CD4-positive, alpha-beta T cell (primary cell): ENCODE results near the gene GPR4. TPM values are rescaled to one million over a fixed set of nuclear protein-coding genes. Genes with fewer than 3 reads are reported as not detected.

Source experiments
- ATAC-seq: fragments of 200-7000 bp; cut with Tn5 transposase; one replicate; pipeline ENCODE4 v1.10.0; 2022; ENCODE audit warnings: mild to moderate bottlenecking; ENCODE audit not compliant: poor library complexity
- CTCF ChIA-PET: fragments of 350-600 bp; sonication (Branson Sonifier 250); formaldehyde crosslinking; loops from one replicate; lab custom pipeline; 2021; ENCODE audit warnings: antibody characterized with exemption, inconsistent platforms; lab: Charles Lee
- POLR2A ChIA-PET: fragments of 350-600 bp; sonication (Branson Sonifier 250); formaldehyde crosslinking; loops from one replicate; lab custom pipeline; 2021; ENCODE audit warnings: antibody characterized with exemption, inconsistent platforms; lab: Charles Lee
- DNase-seq, 14 experiments: peaks; one replicate each; pipeline ENCODE4 v3.0.0-alpha.2; 2013 to 2020; ENCODE audit warnings: mixed read lengths in 2 of 14
- H3K27ac ChIP-seq, 2 donors: one replicate each; pipeline versions ENCODE4 v1.5.1 to v1.7.0; 2013; ENCODE audit warnings: low read length in 2 of 2, low read depth in 1 of 2, mild to moderate bottlenecking in 1 of 2
- H3K27me3 ChIP-seq, 2 experiments: 1 replicate in 1 of 2; 2 replicates in 1 of 2; pipeline versions ENCODE4 v1.6.1 to v1.7.0; 2013; ENCODE audit warnings: low read length in 2 of 2, control low read depth in 1 of 2, mild to moderate bottlenecking in 1 of 2, moderate library complexity in 1 of 2; ENCODE audit not compliant: insufficient read depth in 2 of 2, control insufficient read depth in 1 of 2
- H3K36me3 ChIP-seq: one replicate; pipeline ENCODE4 v1.6.1; 2013; ENCODE audit warnings: low read length, control low read depth; ENCODE audit not compliant: insufficient read depth
- H3K4me1 ChIP-seq: one replicate; pipeline ENCODE4 v1.6.1; 2013; ENCODE audit warnings: low read length, control low read depth; ENCODE audit not compliant: insufficient read depth
- H3K4me3 ChIP-seq: one replicate; pipeline ENCODE4 v1.5.1; 2013; ENCODE audit warnings: mild to moderate bottlenecking, low read length, moderate library complexity
- H3K9me3 ChIP-seq, 2 experiments: 1 replicate in 1 of 2; 2 replicates in 1 of 2; pipeline versions ENCODE4 v1.6.1 to v1.7.0; 2013; ENCODE audit warnings: low read length in 2 of 2, mild to moderate bottlenecking in 2 of 2, control low read depth in 1 of 2, moderate library complexity in 1 of 2; ENCODE audit not compliant: control insufficient read depth in 1 of 2, insufficient read depth in 1 of 2
- H3K27ac Mint-ChIP-seq: one replicate; pipeline ENCODE4 v1.8.0; 2020; ENCODE audit warnings: mixed read lengths
- H3K27me3 Mint-ChIP-seq: one replicate; pipeline ENCODE4 v1.8.0; 2021; ENCODE audit warnings: mixed read lengths
- H3K36me3 Mint-ChIP-seq: one replicate; pipeline ENCODE4 v1.8.0; 2021; ENCODE audit warnings: low read depth, mixed read lengths
- H3K4me1 Mint-ChIP-seq: one replicate; pipeline ENCODE4 v1.8.0; 2021; ENCODE audit warnings: low read depth, mixed read lengths
- H3K4me3 Mint-ChIP-seq: one replicate; pipeline ENCODE4 v1.8.0; 2020; ENCODE audit warnings: mild to moderate bottlenecking, mixed read lengths
- H3K9me3 Mint-ChIP-seq: one replicate; pipeline ENCODE4 v1.8.0; 2020; ENCODE audit warnings: mixed read lengths
- intact Hi-C, 2 experiments: fragments of 100-400 bp; cut with DNase I in 1 of 2; cut with micrococcal nuclease in 1 of 2; formaldehyde crosslinking; loops; one replicate each; pipeline versions ENCODE4 v1.15.1 to v1.9.0; 2023 to 2025; cut with DNase I, micrococcal nuclease
- total RNA-seq, 174 experiments: library from RNA in 2 of 174; stranded (reverse) in 2 of 174; gene quantifications; one replicate each; pipeline ENCODE4 v1.2.3 and lab custom pipeline; 2021 to 2026
- TF ChIP-seq, protein P1 (sequence below): fragments of 200-600 bp; IDR thresholded peaks from one replicate; pipeline ENCODE4 v1.8.0; 2022; ENCODE audit warnings: antibody characterized with exemption, mild to moderate bottlenecking

GPR4 gene
- total RNA-seq, 2 experiments from 2014 or later: not detected

DNA sequence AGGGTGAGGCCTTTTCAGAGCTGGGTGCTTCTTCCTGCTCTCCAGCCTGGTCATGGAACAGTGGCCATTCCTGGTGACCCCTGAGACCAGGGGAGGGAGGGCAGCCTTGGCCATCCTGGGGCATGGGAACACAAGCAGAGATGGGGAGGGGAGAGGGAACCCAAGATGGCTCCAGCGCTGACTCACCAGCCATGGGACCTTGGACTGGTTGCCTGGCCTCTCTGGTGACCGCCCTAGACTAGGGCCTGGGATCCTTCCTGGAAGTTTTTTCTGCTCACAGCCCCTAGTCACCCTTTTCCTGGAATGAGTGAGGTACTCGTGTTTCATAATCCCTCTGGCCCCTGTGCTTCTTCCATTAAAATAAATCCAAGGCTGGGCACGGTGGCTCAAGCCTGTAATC is 14.1 kb downstream of the GPR4 start:
- CTCF ChIA-PET: interaction anchor here (1.3 kb wide), 1 partner anchor 54 kb away, joined by 3 read pairs; no protein-coding TSS in a partner anchor
- no peak for DNase-seq

DNA sequence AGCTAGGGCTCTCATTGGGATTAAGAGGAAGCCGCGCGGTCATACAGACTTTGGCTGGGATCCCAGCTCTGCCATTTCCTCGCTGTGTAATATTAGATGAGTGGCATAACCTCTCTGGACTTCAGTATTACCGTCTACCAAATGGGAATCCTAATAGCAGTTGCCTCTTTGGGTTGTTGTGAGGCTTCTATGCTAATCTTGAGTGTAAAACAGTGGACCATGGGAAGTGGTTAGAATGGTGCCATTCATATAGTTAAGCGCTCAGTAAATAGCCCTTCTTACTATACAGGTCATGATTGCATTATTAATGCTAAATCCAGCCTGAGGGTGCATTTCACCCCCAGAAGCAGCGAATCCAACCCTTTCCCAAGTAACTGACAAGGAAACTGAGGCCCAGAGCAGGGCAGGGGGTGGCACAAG is 16.8 kb downstream of the GPR4 start:
- Histone ChIP-seq H3K36me3 (peaks cover 5% of the 10 kb centered on the region), H3K4me3 (peak overlapping the region; percentile 95), H3K4me1 (peaks cover 21% of the 10 kb centered on the region), H3K27ac (peak overlapping the region; percentile 98 to 99), H3K27me3 (peaks cover 0 to 4% of the 10 kb centered on the region in 2 experiments), H3K9me3 (no peaks in the 10 kb centered on the region)
- intact Hi-C loops: loop anchor here (2.0 to 10.0 kb wide), 3 partner anchors 78 to 160 kb away; partner anchors contain the start of genes ERCC1 (in 1 of the 2), QPCTL (in 1 of the 2), SNRPD2 (in 1 of the 2) and VASP (in 1 of the 2)
- peaks cover 18% of the 10 kb centered on the region for H3K27me3 Mint-ChIP-seq
- POLR2A ChIA-PET: interaction anchor here (0.6 to 1.9 kb wide), 11 partner anchors 13 to 132 kb away, joined by 3 to 10 read pairs (median 4); partner anchors contain the start of gene EML2
- DNase-seq (no peak), ATAC-seq (no peak)
- TF ChIP-seq, protein P1, sequence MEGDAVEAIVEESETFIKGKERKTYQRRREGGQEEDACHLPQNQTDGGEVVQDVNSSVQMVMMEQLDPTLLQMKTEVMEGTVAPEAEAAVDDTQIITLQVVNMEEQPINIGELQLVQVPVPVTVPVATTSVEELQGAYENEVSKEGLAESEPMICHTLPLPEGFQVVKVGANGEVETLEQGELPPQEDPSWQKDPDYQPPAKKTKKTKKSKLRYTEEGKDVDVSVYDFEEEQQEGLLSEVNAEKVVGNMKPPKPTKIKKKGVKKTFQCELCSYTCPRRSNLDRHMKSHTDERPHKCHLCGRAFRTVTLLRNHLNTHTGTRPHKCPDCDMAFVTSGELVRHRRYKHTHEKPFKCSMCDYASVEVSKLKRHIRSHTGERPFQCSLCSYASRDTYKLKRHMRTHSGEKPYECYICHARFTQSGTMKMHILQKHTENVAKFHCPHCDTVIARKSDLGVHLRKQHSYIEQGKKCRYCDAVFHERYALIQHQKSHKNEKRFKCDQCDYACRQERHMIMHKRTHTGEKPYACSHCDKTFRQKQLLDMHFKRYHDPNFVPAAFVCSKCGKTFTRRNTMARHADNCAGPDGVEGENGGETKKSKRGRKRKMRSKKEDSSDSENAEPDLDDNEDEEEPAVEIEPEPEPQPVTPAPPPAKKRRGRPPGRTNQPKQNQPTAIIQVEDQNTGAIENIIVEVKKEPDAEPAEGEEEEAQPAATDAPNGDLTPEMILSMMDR: no peak
- H3K36me3 Mint-ChIP-seq: peaks cover 14% of the 10 kb centered on the region
- CTCF ChIA-PET: interaction anchor here (0.6 to 1.7 kb wide), 4 partner anchors 27 to 285 kb away, joined by 3 to 7 read pairs (median 4); partner anchors contain the start of gene QPCTL
- H3K4me1 Mint-ChIP-seq: peaks cover 26% of the 10 kb centered on the region
- H3K4me3 Mint-ChIP-seq: peak overlapping the region; percentile 88
- H3K27ac Mint-ChIP-seq: peak overlapping the region; percentile 98
- no peaks in the 10 kb centered on the region for H3K9me3 Mint-ChIP-seq

More for the DNA sequence above, 14.1 kb downstream of the GPR4 start:
- intact Hi-C loops: loop anchor here in 1 of 2 experiments (10.0 kb wide), 2 partner anchors 107 to 163 kb away; partner anchors contain the start of genes ERCC1, QPCTL and SNRPD2
- POLR2A ChIA-PET: no interaction called here
- Mint-ChIP-seq H3K4me1 (peaks cover 15% of the 10 kb centered on the region), H3K27ac (no peak overlapping the region), H3K9me3 (no peaks in the 10 kb centered on the region), H3K4me3 (no peak overlapping the region), H3K27me3 (peaks cover 43% of the 10 kb centered on the region), H3K36me3 (peaks cover 10% of the 10 kb centered on the region)
- TF ChIP-seq, protein P1: no peak
- Histone ChIP-seq H3K4me1 (peaks cover 26% of the 10 kb centered on the region), H3K36me3 (no peaks in the 10 kb centered on the region), H3K27me3 (peaks cover 12 to 21% of the 10 kb centered on the region in 2 experiments), H3K4me3 (no peak overlapping the region), H3K9me3 (peaks cover 0 to 16% of the 10 kb centered on the region in 2 experiments), H3K27ac (no peak overlapping the region)
- no peak for ATAC-seq

DNA sequence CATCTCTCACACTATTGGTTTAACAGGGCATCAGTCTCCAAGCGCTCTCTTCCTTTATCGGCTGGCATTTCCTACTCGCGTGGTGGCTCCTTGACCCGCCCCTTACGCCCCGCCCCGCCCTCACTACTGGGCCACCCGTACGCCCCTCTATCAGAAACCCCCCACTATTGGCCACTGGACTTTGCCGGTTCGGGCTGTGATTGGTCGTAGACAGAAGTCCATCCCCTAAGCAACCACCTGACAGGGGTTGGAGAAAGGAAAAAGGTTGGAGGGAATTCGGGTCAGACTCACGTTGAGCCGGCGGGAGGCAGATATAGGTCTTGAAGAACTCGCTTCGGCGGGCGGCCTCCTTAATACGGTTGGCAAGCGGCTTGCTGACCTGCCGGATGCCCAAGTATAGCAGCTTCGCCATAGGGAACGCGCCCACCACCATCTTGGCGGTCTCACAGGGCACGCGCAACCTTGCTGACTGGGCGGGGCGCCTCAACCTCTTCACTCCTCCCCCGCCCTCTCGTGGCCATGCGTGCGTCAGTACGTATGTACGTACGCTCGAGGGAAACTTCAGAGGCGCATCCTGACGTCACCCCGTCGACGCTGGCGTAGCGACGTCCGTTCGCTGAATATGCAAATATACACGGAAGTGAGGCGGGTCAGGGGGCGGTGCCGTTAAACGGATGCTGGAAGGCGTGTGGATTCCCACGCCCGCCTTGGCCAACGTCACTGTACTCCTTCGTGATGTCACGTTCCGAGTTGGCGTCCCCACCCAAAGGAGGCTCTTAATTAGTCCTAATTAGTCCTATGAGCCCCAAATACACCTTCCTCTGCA is 17.5 kb downstream of the GPR4 start, which contains the start of gene OPA3:
Gene OPA3, minus strand, starts transcription at position 471 of the 826 bp plus-strand sequence. Its CDS starts 38 bp downstream, at position 433.
- H3K4me1 ChIP-seq: peaks cover 21% of the 10 kb centered on the region
- H3K27ac Mint-ChIP-seq: peak within 1 kb of the TSS; percentile 98
- peaks cover 12% of the 10 kb centered on the region for H3K27me3 Mint-ChIP-seq
- no peaks in the 10 kb centered on the region for H3K9me3 Mint-ChIP-seq
- ChIA-PET CTCF (interaction anchor here (0.6 to 1.7 kb wide), 6 partner anchors 26 to 285 kb away, joined by 3 to 7 read pairs (median 4); partner anchors contain the start of gene QPCTL), POLR2A (interaction anchor here (0.6 to 1.9 kb wide), 13 partner anchors 13 to 133 kb away, joined by 3 to 10 read pairs (median 4); partner anchors contain the start of genes EML2, QPCTL and SNRPD2)
- peak within 1 kb of the TSS; percentile 95 for H3K4me3 ChIP-seq
- ATAC-seq (peak; percentile 85), DNase-seq (peak; percentile 97 to 100 (median 99))
- H3K4me3 Mint-ChIP-seq: peak within 1 kb of the TSS; percentile 88
- peak within 1 kb of the TSS; percentile 98 to 99 for H3K27ac ChIP-seq
- no peaks in the 10 kb centered on the region for H3K9me3 ChIP-seq
- H3K27me3 ChIP-seq: peaks cover 0 to under 1% of the 10 kb centered on the region in 2 experiments
- intact Hi-C loops: loop anchor here (1.0 to 10.0 kb wide), 6 partner anchors 58 to 492 kb away; partner anchors contain the start of genes QPCTL (in 2 of the 2), ERCC1 (in 1 of the 2), PPP1R37 (in 1 of the 2) and SNRPD2 (in 1 of the 2)
- H3K36me3 ChIP-seq: peaks cover 5% of the 10 kb centered on the region
- TF ChIP-seq, protein P1: no peak
- H3K4me1 Mint-ChIP-seq: peaks cover 26% of the 10 kb centered on the region
- H3K36me3 Mint-ChIP-seq: peaks cover 14% of the 10 kb centered on the region
